SH-SY5Y (cell line): ENCODE data around the gene TMCO4.

ENCODE experiments used
- GATA2 ChIP-seq: IDR thresholded peaks from 2 replicates; pipeline ENCODE4 v1.6.1; 2011; ENCODE audit warnings: mild to moderate bottlenecking, low read depth, low read length
- GATA3 ChIP-seq: IDR thresholded peaks from 2 replicates; pipeline ENCODE4 v1.6.1; 2011; ENCODE audit warnings: low read depth, mild to moderate bottlenecking, low read length, moderate library complexity

GRCh38 chr1:19804831-19805251 is 5.1 kb upstream of the TMCO4 start:
- TF ChIP-seq GATA3 (no peak), GATA2 (no peak)
